Keratinocyte (primary cell): ENCODE results near the gene TPRN. TPM values are rescaled to one million over a fixed set of nuclear protein-coding genes. Genes with fewer than 3 reads are reported as not detected.

Source experiments
- DNase-seq: peaks from one replicate; pipeline ENCODE4 v3.0.0-alpha.2; 2011; ENCODE audit warnings: low read depth, missing footprints, low spot score
- FAIRE-seq: peaks from 2 replicates; lab custom pipeline; 2011; peaks lifted over from hg19 to GRCh38; lab: Jason Lieb, UNC
- H2AFZ ChIP-seq: 2 replicates; pipeline ENCODE4 v1.6.0; 2012; ENCODE audit warnings: low read length, control low read depth, inconsistent platforms; ENCODE audit not compliant: control insufficient read depth
- H3K27ac ChIP-seq: 2 replicates; pipeline ENCODE4 v1.5.1; 2011; ENCODE audit warnings: low read length; ENCODE audit not compliant: control insufficient read depth, insufficient read depth
- H3K27me3 ChIP-seq: 3 replicates; pipeline ENCODE4 v1.6.0; 2011; ENCODE audit warnings: low read length; ENCODE audit not compliant: control insufficient read depth, insufficient read depth; ENCODE audit errors: extremely low read depth
- H3K36me3 ChIP-seq, 2 experiments: 2 replicates in 1 of 2; 3 replicates in 1 of 2; pipeline ENCODE4 v1.5.1; 2011; ENCODE audit warnings: low read length in 2 of 2, mild to moderate bottlenecking in 1 of 2; ENCODE audit not compliant: control insufficient read depth in 2 of 2, insufficient read depth in 2 of 2; ENCODE audit errors: extremely low read depth in 1 of 2
- H3K4me1 ChIP-seq: 3 replicates; pipeline ENCODE4 v1.5.1; 2011; ENCODE audit warnings: low read length; ENCODE audit not compliant: control insufficient read depth, insufficient read depth; ENCODE audit errors: extremely low read depth
- H3K4me2 ChIP-seq: 3 replicates; pipeline ENCODE4 v1.6.0; 2011; ENCODE audit warnings: low read depth, low read length; ENCODE audit not compliant: control insufficient read depth, insufficient read depth; ENCODE audit errors: extremely low read depth
- H3K4me3 ChIP-seq, 3 experiments: fragments of 200-600 bp in 1 of 3; sonication (generic) in 1 of 3; 2 replicates in 2 of 3; 3 replicates in 1 of 3; pipeline ENCODE4 v1.5.1; 2011 to 2016; ENCODE audit warnings: low read length in 3 of 3, mild to moderate bottlenecking in 3 of 3, control low read depth in 2 of 3, inconsistent platforms in 1 of 3, low read depth in 1 of 3, mixed read lengths in 1 of 3, mixed run types in 1 of 3, moderate library complexity in 1 of 3; ENCODE audit not compliant: control insufficient read depth in 2 of 3, insufficient read depth in 2 of 3; ENCODE audit errors: extremely low read depth in 1 of 3
- H3K79me2 ChIP-seq: 2 replicates; pipeline ENCODE4 v1.6.0; 2012; ENCODE audit warnings: low read length; ENCODE audit not compliant: control insufficient read depth, insufficient read depth
- H3K9ac ChIP-seq: 3 replicates; pipeline ENCODE4 v1.6.0; 2011; ENCODE audit warnings: low read length; ENCODE audit not compliant: control insufficient read depth, insufficient read depth; ENCODE audit errors: extremely low read depth
- H3K9me1 ChIP-seq: 3 replicates; pipeline ENCODE4 v1.6.0; 2011; ENCODE audit warnings: low read length; ENCODE audit not compliant: control insufficient read depth, insufficient read depth; ENCODE audit errors: extremely low read depth
- H3K9me3 ChIP-seq: 2 replicates; pipeline ENCODE4 v1.5.1; 2012; ENCODE audit warnings: low read depth, low read length; ENCODE audit not compliant: control insufficient read depth
- H4K20me1 ChIP-seq: 3 replicates; pipeline ENCODE4 v1.6.0; 2011; ENCODE audit warnings: low read length; ENCODE audit not compliant: control insufficient read depth, insufficient read depth; ENCODE audit errors: extremely low read depth
- EZH2 ChIP-seq: IDR thresholded peaks from one replicate; pipeline ENCODE4 v1.6.1; 2012; ENCODE audit warnings: inconsistent platforms, mild to moderate bottlenecking, low read length, moderate library complexity
- dilution Hi-C: fragments of 300-500 bp; cut with MboI; formaldehyde crosslinking; loops from one replicate; pipeline ENCODE4 v1.7.0; 2020; ENCODE audit warnings: low sequenced_read_pairs; ENCODE audit not compliant: extremely low pct_ligation_motif_present
- polyA plus RNA-seq, 5 experiments: library from polyadenylated mRNA; depleted of rRNA in 3 of 5; stranded (reverse) in 3 of 5; stranded (forward) in 1 of 5; unstranded in 1 of 5; fragments of >200 nt; gene quantifications; 1 replicate in 1 of 5; 2 replicates in 3 of 5; 3 replicates in 1 of 5; pipeline versions ENCODE4 v1.2.1 to v1.2.3, GENCODE V29; 2011 to 2012; ENCODE audit warnings: missing spikeins in 2 of 5, low read depth in 1 of 5, low replicate concordance in 1 of 5
- TF ChIP-seq, protein P1 (sequence below), 3 experiments: IDR thresholded peaks in 1 of 3; conservative IDR thresholded peaks in 1 of 3; optimal IDR thresholded peaks in 1 of 3; 2 replicates in 2 of 3; 3 replicates in 1 of 3; pipeline versions ENCODE3 to v1.5.1; 2011; ENCODE audit warnings: low read length in 3 of 3, mild to moderate bottlenecking in 3 of 3, moderate library complexity in 2 of 3, control low read depth in 1 of 3, inconsistent platforms in 1 of 3; ENCODE audit not compliant: insufficient read depth in 2 of 3; ENCODE audit errors: extremely low read depth in 1 of 3

The TPRN gene
- polyA plus RNA-seq, 1 donor (not counting 4 experiments of a cell fraction or from before 2014, with no cell fraction given): 1.1 TPM

GRCh38 chr9:137218212-137218753 lies 17.7 kb upstream of the TPRN start:
- H3K4me3 ChIP-seq: no peak overlapping the region
- no peak for FAIRE-seq
- dilution Hi-C loops: no loop called here
- TF ChIP-seq, protein P1, sequence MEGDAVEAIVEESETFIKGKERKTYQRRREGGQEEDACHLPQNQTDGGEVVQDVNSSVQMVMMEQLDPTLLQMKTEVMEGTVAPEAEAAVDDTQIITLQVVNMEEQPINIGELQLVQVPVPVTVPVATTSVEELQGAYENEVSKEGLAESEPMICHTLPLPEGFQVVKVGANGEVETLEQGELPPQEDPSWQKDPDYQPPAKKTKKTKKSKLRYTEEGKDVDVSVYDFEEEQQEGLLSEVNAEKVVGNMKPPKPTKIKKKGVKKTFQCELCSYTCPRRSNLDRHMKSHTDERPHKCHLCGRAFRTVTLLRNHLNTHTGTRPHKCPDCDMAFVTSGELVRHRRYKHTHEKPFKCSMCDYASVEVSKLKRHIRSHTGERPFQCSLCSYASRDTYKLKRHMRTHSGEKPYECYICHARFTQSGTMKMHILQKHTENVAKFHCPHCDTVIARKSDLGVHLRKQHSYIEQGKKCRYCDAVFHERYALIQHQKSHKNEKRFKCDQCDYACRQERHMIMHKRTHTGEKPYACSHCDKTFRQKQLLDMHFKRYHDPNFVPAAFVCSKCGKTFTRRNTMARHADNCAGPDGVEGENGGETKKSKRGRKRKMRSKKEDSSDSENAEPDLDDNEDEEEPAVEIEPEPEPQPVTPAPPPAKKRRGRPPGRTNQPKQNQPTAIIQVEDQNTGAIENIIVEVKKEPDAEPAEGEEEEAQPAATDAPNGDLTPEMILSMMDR (optimal IDR thresholded peaks at IDR 0.05 in 1 of 3, IDR thresholded peaks at IDR 0.05 in 1 of 3, conservative IDR thresholded peaks at IDR 0.05 in 1 of 3; ENCODE audit: extremely low read depth in 1 of 3, insufficient read depth in 2 of 3, low read length in 3 of 3): no peak
- no peak for TF ChIP-seq EZH2
- no peak for DNase-seq
- no peak overlapping the region for H3K9ac ChIP-seq
- peaks cover 3 to 13% of the 10 kb centered on the region in 2 experiments for H3K36me3 ChIP-seq
- no peak overlapping the region for H3K27ac ChIP-seq
- H3K4me1 ChIP-seq: peaks cover 26% of the 10 kb centered on the region
- no peaks in the 10 kb centered on the region for H3K9me1 ChIP-seq
- H3K4me2 ChIP-seq: peak overlapping the region; percentile 79
- no peak overlapping the region for H2AFZ ChIP-seq
- no peaks in the 10 kb centered on the region for H3K9me3 ChIP-seq
- no peaks in the 10 kb centered on the region for H4K20me1 ChIP-seq
- no peaks in the 10 kb centered on the region for H3K27me3 ChIP-seq
- H3K79me2 ChIP-seq: no peaks in the 10 kb centered on the region

DNA sequence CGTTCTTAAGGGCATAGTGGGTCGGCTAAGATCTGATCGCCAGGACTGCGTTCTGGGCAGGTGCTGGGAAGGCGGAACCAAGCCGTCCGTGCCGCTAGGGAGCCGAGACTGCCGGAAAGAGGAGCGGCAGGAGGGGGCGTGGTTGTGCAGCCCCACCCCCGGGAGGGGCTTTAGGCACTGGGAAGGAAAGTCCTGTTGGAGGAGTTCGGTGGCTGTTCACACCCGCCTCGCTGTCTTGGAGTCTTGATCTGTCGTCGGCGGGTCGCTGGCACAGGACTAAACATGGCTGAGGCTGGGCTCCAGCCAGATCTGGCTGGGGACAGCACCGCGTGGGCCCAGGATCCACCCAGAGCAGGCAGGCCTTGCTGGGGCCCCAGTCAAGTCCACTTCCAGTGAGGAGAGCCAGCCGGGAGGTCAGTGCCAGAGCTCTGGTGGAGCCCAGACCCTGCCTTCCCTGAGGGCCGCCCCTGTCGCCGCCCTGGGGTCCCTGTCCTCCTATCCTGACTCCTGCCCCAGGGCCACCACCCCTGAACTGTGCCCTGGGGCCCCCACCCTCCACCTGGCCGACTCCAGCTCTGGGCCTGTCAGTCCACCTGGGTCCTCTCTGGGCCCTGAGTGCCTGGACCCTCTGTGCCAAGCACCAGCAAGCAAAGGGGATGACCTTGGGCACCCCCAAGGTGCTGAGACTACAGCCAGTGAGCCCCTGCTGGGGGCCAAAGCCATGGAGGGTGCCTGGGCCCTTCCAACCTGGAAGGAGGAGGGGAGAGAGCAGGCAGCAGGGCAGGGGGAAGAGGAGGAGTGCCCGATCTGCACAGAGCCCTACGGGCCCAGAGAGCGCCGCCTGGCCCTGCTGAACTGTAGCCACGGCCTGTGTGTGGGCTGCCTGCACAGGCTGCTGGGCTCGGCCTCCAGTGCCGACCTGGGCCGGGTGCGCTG lies 17.0 kb upstream of the TPRN start:
- Histone ChIP-seq H2AFZ (peak overlapping the region; percentile 30), H3K36me3 (peaks cover 3 to 17% of the 10 kb centered on the region in 2 experiments), H4K20me1 (no peaks in the 10 kb centered on the region), H3K4me1 (peaks cover 20% of the 10 kb centered on the region), H3K27ac (no peak overlapping the region), H3K79me2 (no peaks in the 10 kb centered on the region), H3K4me2 (peak overlapping the region; percentile 79), H3K9me3 (no peaks in the 10 kb centered on the region), H3K4me3 (peak overlapping the region; percentile 40 to 54 (median 44)), H3K9me1 (no peaks in the 10 kb centered on the region), H3K27me3 (no peaks in the 10 kb centered on the region), H3K9ac (peak overlapping the region; percentile 41)
- dilution Hi-C loops: no loop called here
- DNase-seq: no peak
- peak; percentile 89 for FAIRE-seq
- TF ChIP-seq EZH2: no peak
- TF ChIP-seq, protein P1 (optimal IDR thresholded peaks at IDR 0.05 in 1 of 3, IDR thresholded peaks at IDR 0.05 in 1 of 3, conservative IDR thresholded peaks at IDR 0.05 in 1 of 3; ENCODE audit: extremely low read depth in 1 of 3, insufficient read depth in 2 of 3, low read length in 3 of 3): peak in 1 of 3 experiments; percentile 18
